Measurements from ENCODE around the gene CRY1.

CRY1 gene

DNA sequence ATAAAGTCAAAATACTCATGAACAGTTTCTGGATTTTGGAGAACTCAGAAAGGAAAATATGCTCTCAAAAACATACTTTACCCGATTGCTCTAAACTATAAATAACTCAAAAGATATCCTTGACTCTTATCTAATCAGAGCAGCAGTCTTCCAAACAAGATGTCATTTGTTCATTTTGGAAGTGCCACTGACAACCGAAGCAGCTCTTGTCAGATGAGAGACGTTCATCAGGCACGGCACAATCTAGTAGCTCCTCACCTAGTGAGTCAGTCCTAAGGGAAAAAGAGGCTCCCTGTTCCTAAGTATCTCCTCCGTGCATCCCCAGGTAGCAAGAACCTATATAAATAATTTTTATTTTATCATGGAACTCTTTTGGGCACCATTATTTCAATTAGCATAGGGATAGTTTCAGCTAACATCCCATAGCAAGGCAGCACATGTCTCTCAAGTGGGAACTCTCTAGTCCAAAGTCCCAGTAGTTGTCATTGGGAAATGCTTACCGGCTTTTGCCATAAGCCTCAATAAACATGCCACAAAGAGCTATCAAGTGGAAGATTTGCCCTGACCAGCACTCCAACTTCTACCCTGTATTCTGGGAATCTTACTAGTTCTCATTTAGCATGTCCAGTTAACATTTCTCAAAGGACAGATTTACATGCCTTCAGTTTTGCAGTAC lies 151.7 kb downstream of the CRY1 start:
- Mint-ChIP-seq H3K36me3 (no peaks in the 10 kb centered on the region), H3K27me3 (peaks cover 8% of the 10 kb centered on the region), H3K9me3 (peaks cover 2% of the 10 kb centered on the region), H3K4me3 (no peak overlapping the region), H3K4me1 (no peaks in the 10 kb centered on the region), H3K27ac (no peak overlapping the region)
- DNase-seq = no peak
- CTCF ChIA-PET = no interaction called here

Measured in activated naive CD4-positive, alpha-beta T cell treated with anti-CD3 and anti-CD28 coated beads, Interleukin-2, amount 10 ng/mL, durations not matched to agents 7 days and 5 days (primary cell).